ENCODE results near the gene MIAT.

Gene MIAT

GRCh38 chr22:26617271-26618199 is 39.9 kb upstream of the MIAT start, which contains the start of gene CRYBB1:
CRYBB1 (minus strand) TSS chr22:26618027; CDS start chr22:26616319, 1,708 bp downstream.
- no peaks in the 10 kb centered on the region for H3K36me3 ChIP-seq (ENCODE audit: control insufficient read depth, insufficient read depth, low read length)
- H3K4me3 ChIP-seq (replicated peaks; ENCODE audit: low read depth, low read length): no peak within 1 kb of the TSS
- no peaks in the 10 kb centered on the region for H3K27me3 ChIP-seq (replicated peaks; ENCODE audit: control insufficient read depth, insufficient read depth, low read length)
- no peak for DNase-seq (ENCODE audit: extremely low read depth, insufficient read length)
- TF ChIP-seq CTCF (IDR thresholded peaks at IDR 0.05; ENCODE audit: insufficient read depth, low read length, poor library complexity, severe bottlenecking): no peak

- no peak for TF ChIP-seq CTCF (IDR thresholded peaks at IDR 0.05; ENCODE audit: insufficient read depth, low read length, poor library complexity, severe bottlenecking)
- H3K4me3 ChIP-seq (replicated peaks; ENCODE audit: low read depth, low read length): no peak overlapping the region
- no peak for DNase-seq (ENCODE audit: extremely low read depth, insufficient read length)
- H3K27me3 ChIP-seq (replicated peaks; ENCODE audit: control insufficient read depth, insufficient read depth, low read length): no peaks in the 10 kb centered on the region
- H3K36me3 ChIP-seq (ENCODE audit: control insufficient read depth, insufficient read depth, low read length): no peaks in the 10 kb centered on the region
Observed at GRCh38 chr22:26618455-26618854, 38.9 kb upstream of the MIAT start.

GRCh38 chr22:26619510-26619909 is 37.9 kb upstream of the MIAT start:
- TF ChIP-seq CTCF (IDR thresholded peaks at IDR 0.05; ENCODE audit: insufficient read depth, low read length, poor library complexity, severe bottlenecking): no peak
- H3K36me3 ChIP-seq (ENCODE audit: control insufficient read depth, insufficient read depth, low read length): no peaks in the 10 kb centered on the region
- no peaks in the 10 kb centered on the region for H3K27me3 ChIP-seq (replicated peaks; ENCODE audit: control insufficient read depth, insufficient read depth, low read length)
- no peak for DNase-seq (ENCODE audit: extremely low read depth, insufficient read length)
- no peak overlapping the region for H3K4me3 ChIP-seq (replicated peaks; ENCODE audit: low read depth, low read length)

- Histone ChIP-seq H3K27me3 (replicated peaks; ENCODE audit: control insufficient read depth, insufficient read depth, low read length) (no peaks in the 10 kb centered on the region), H3K4me3 (replicated peaks; ENCODE audit: low read depth, low read length) (no peak overlapping the region), H3K36me3 (ENCODE audit: control insufficient read depth, insufficient read depth, low read length) (no peaks in the 10 kb centered on the region)
- no peak for TF ChIP-seq CTCF (IDR thresholded peaks at IDR 0.05; ENCODE audit: insufficient read depth, low read length, poor library complexity, severe bottlenecking)
- no peak for DNase-seq (ENCODE audit: extremely low read depth, insufficient read length)
Observed at GRCh38 chr22:26620197-26620596, 37.2 kb upstream of the MIAT start.

GRCh38 chr22:26621663-26622062 is 35.7 kb upstream of the MIAT start, which contains the start of gene CRYBA4:
CRYBA4 (plus strand) TSS chr22:26621963; CDS start chr22:26622597, 634 bp downstream.
- no peak for DNase-seq (ENCODE audit: extremely low read depth, insufficient read length)
- Histone ChIP-seq H3K4me3 (replicated peaks; ENCODE audit: low read depth, low read length) (no peak within 1 kb of the TSS), H3K27me3 (replicated peaks; ENCODE audit: control insufficient read depth, insufficient read depth, low read length) (no peaks in the 10 kb centered on the region), H3K36me3 (ENCODE audit: control insufficient read depth, insufficient read depth, low read length) (no peaks in the 10 kb centered on the region)
- no peak for TF ChIP-seq CTCF (IDR thresholded peaks at IDR 0.05; ENCODE audit: insufficient read depth, low read length, poor library complexity, severe bottlenecking)

Measured in GM06990 (cell line).